ENCODE results near the gene HES3.
A peak's percentile ranks its signal among the peaks of the same experiment; 100 is the strongest.

Gene HES3

DNA sequence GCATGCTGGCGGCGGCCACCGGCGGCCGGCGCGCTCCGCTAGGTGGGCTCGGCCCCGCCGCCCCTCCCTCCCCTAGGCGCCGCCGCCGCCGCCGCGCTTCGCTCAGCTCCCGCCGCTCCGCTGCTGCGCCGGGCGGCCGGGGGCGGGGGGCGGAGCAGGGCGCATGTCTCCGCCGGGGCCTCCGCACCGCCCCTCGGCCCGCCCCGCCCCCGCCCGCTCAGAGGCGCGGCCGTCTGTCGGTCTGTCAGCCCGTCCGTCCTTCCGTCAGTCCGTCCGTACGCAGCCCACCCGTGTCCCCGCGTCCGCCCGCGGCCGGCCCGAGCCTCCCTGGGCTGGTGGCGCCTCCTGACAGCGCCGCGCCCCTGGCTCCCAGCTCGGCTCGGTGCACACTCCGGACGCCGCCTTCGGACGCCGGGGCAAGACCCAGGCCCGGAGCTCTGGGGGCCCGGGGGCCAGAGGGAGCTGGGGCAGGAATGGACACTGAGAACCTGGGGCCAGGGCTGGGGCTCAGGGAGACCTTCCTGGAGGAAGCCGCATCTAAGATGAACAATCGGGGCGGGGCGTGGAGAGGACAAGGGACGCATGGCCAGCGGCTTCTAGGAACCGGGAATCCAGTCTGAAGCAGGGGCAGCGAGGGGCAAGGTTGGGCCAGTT lies 17.1 kb downstream of the HES3 start, which contains the start of gene GPR153:
Gene GPR153, minus strand, starts transcription at position 138 of the 654 bp plus-strand sequence. CDS start 6,193 bp downstream, outside the sequence.
- DNase-seq = peak in 5 of 56 donors; percentile 13 to 25 (median 18)

DNA sequence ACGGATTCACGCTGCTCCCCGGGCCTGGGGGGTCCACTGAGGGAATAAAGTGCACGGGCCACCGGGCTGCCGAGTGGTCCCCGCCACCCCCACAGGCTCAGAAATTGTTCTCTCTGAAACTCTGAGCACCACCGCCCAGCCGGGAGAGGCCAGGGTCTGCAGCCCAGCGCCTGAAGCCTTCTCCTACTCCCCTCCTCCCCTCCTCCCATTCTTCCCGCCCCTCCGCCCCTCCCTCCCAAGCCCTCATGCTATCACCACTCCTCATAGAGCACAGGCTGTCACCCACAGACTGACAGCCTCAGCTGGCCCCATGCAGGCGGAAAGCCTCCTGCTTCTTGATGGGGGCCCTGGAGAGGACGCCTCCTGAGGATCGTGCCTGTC lies 17.6 kb downstream of the HES3 start:
- DNase-seq = no peak

DNA sequence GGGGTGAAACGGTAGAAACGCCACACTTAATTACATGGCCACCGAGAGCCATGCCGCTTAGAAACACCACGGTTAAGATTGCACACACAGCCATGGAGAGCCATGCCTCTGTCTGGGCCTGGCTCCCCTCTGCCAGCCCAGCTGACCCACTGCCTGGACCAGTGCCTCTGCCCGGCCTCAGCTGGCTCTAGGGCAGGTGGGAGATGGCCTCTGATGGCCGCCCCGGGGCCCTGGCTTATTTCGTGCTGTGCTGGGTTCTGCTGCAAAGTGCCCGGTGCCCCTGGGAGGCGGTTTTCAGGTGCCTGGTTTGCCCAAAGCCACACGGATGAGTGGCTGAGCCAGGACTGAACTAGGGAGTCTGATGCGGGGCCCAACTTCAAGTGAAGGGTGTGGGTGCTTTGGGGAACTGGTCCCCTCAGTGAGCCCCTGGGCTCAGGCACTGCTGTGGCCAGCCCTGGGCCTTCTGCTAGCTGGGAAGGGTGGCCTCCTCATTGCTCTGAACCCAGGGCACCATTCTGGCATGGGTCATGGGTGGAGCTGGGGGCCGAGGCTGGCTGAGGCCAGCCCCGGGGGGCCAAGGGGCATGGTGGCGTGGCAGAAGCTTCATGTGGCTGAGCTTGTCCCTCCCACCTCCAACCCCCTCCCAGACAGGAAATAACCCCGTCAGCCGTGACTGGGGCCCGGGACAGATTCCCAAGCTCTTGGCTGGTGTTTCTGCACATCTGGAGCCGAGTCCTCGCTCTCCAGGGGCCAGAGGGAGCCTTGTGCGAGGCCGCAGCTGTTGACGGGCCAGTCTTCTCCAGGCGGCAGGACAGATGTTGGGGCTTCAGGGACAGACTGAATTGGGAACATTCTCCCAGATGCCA lies 18.8 kb downstream of the HES3 start:
- peak in 3 of 56 donors; percentile 7 to 32 (median 7) for DNase-seq

DNA sequence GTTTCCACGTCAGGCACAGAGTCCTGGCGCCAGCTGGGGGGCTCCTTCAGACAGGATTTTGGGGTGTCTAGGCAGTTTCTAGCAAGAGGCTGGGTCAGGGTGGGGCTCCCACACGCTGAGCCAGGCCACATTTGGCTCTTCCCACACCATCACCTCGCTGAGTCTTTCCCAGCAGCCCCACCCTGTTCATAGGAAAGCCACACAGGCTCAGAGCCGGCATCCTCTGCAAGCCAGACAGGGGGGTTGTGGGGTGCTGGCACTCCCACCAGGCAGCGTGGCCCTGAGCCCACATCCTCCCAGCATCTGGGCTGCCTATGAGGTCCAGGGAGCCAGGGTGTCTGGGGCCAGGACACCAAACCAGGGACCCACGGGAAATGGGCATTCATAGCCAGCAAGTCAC lies 19.7 kb downstream of the HES3 start:
- no peak for DNase-seq

DNA sequence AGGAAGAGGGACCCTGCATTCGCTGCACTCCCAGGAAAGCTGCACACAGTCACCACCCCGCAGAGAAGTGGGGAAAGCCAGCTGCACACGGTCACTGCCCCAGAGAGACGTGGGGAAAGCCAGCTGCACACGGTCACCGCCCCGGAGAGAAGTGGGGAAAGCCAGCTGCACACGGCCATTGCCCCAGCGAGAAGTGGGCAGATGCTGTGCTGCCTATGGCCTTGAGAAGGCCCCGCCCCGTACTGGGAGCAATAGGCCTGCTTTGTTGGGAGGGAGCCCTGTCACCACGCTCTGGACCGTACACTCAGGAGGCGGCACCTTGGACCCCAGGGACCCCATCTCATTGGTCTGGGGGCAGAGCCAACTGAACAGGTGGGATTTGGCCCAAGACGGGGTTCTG lies 21.2 kb downstream of the HES3 start:
- DNase-seq = no peak

DNA sequence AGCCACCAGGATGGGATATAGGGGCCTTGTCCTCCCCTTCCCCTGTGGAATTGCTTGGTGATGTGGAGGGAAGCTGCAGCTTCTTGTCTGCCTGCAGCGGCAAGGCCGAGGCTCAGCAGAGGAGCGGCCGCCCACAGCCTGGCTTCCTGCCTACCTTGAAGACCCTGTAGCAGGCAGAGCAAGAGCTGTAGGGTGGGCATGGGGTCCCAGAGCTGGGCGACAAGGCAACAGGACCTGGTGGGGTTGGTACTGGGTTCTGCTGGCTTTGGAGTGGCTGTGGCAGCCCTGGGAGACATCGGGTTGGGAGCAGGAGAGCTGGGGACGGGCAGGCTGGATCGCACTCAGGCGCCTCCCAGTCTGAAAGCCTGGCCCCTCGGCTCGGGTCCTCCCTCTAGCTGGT lies 22.7 kb downstream of the HES3 start:
- DNase-seq = no peak

DNA sequence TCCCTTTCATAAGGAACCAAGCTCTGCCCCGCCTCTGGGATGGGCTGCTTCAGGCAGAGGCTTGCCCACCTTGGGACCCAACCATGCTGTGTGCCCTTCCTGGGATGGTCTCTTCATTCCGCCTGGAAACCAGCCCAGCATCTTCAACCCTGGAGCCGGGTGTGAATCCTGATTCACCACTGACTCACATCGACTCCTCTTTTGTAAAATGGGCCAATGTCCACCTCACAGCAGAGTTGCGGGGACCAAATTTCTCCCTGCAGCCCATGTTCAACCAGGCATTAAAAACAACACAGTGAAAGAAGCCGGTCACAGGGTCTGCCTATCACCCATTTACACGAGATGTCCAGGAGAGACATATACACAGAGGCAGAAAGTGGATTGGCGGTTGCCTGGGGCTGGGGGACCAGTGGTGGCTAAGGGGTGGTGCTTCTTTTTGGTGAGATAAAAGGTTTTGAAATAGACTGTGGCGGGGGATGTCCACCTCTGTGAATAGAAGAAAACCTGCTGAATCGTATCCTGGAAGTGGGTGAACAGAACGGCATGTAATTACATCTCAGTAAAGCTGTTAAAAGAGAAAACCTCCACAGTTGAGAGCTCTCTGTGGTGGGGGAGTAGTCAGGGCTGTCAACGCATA lies 23.8 kb downstream of the HES3 start:
- DNase-seq = no peak

DNA sequence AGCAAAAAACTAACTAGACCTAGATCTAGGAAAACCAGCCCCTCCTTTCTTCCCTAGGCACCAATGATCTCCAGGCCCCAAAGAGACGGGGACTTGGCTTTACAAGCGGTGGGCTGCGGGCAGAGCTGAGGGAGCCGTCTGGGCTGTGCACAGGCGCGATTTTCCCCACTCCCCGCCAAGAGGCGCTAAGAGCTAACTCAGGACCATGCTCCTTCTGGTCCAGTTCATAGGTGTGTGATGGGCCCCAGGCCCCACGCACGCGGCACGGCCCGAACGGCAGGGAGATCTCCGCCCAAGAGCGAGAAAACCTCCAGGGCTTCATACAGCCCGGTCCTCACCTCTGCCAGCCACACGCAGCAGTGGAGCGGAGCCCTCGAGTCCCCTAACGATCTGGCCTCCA lies 24.4 kb downstream of the HES3 start:
- DNase-seq = no peak

DNA sequence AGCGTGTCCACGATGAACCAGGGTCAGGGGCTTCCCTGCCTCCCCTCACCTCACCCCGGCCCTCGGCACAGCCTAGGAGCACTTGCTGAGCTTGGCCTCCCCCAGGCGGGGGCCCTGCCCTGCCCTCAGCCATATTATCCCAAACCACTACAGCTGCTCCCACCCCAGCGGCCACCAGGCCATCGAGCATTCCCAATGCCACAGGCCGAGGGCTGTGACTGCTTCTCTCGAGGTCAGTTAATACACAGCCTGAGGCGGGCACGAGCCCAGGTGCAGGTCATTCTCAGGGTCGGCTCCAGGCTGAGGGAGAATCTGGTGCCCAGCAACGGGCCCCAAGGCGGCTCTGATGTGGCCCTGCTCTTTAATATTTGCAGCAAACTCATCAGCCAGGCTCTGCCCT lies 25.3 kb downstream of the HES3 start:
- DNase-seq = no peak

DNA sequence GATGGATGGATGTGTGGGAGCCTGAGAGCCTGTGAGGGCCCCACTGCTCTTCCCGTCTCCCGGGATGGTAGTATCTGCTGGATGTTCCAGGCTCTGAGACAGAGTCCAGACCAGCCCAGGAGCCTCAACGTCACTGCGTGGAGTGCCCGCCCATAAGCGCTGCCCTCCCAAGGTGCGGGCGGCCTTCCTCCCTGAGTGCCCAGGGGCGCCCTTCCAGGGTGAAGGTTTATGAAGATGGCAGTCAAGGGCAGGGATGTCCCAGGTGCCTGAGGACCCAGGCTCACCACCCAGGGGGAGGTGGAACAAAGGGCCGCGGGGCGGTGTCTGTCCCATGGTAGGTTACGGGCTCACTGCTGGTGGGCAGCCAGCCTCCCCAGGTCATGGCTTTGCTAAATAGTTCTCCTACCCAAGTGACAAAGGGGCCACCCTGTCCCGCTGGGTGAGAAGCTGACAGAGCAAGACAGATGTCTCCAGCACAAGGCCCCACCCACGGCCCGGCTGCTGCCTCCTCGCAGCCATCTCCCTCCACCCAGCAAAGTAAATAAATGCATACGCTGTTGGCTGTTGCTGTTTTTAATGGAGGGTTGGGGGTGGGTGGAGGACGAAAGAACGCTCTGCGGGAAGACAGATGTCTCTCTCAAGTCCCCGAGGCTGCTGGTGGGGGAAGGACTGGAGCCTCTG lies 25.9 kb downstream of the HES3 start:
- DNase-seq = no peak

DNA sequence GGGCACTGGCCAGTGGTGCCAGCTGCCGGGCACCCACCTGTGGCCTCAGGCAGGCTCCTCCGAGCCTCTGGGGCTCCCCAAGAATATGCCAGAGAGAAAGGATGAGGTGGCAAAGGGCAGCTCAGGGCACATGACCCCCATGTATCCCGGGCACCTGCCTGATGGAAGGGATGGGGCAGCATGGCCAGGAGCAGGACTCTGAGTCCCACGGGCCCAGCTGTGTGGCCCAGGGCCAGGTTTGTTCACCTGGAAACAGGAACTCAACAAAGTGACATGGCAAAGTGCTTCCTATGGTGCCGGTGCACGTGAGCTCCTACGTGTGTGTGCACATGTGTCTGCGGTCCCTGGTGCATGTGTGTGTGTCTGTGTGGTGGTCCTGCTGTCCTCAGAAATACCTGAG lies 26.4 kb downstream of the HES3 start:
- DNase-seq = no peak

DNA sequence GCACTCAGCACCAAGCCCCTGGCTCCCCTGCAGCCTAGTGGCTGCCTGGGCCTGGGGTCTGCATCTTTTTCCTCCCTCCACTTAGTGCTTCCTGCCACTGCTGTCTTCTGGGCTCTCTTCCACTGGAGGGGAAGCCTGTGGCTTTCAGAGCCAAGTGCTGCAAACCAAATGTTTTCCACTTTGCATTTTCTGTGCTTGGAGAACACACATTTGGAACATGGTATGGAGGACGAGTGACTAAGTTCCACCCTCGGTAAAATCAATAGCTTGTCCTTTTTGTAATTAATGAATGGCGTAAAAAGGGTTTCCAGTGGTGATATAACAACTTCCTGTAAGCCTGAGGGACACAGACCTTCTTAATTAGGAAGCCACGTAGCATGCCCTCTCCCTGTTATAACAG lies 27.0 kb downstream of the HES3 start:
- DNase-seq = no peak

DNA sequence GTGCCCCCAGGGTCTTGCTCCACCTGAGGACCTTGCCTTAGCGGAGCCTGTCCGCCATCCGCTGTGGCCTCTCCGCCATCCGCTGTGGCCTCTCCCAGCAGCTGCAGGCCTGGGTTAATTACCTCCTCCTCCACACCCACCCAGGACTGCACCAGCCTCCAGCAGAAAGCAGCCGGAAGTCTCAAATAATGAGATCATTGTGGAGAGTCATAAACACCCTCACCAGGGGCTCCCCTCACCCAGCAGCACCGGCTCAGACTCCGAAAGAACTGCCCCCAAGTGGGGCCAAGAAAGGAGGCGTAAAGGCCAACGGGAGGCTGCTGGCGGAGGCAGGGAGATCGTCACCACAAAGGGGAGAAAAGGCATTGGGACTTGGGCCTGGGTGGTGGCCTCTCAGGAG lies 27.6 kb downstream of the HES3 start:
- DNase-seq = no peak

DNA sequence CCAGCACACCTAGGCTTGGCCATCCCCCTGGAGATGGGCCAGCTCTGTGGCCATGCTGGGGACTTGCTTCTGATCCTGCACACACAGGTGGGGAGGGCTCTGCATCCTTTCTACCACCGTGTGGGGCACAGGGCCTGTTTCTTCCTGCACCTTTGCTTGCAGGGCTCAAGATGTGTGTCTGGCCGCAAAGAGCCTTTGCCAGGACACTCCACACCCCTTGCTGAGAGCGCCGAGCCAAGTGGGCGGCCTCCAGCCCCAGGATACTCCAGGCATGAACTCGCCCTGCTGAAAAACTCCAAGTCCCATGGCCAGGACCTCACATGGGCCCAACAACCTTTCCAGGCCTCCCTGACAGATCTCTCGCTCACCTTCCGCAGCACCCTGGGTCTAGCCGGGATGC lies 28.5 kb downstream of the HES3 start:
- no peak for DNase-seq

DNA sequence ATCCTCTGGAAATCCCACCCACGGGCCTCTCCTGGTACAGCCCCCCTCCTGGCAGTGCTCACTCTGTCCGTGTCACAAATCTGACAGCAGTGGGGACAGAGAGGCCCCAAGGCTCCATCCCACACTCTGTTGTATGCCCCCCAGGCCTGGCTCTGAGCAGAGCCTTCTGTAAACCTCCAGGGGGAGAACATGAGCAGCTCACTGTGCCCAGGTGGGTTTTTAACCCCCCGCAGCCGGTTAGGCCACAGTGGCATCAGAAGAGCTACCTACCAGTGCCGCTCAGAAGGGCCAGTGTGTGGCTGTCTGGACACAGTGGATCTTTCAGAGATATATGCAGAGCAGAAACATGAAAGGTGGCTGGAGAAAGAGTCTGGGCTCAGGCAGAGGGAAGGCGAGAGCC lies 28.9 kb downstream of the HES3 start:
- DNase-seq = no peak

DNA sequence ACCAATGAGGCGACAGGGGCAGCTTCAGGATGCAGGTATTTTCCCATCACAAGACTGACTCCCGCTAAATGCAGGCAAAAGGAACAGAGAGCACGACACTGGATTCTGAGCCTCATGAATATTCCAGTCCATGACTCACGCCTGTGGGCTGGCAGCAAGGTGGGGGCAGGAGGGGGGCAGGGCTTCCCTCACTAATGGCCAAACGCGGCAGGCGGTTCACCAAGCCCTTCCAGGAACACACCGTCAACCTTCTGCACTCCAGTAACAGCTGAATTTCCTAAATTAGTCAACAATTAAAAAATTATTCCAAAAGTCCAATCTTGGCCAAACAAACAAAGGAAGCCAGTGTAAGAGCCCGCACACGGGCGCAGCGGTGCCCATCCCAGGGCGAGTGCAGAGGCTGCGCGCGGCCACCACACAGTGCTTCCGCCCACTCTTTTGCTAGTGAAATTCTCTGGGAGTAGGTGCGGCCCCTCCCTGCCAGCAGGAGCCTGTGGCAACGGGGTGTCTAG lies 29.5 kb downstream of the HES3 start:
- peak in 50 of 56 donors; percentile 3 to 82 (median 44) for DNase-seq

DNA sequence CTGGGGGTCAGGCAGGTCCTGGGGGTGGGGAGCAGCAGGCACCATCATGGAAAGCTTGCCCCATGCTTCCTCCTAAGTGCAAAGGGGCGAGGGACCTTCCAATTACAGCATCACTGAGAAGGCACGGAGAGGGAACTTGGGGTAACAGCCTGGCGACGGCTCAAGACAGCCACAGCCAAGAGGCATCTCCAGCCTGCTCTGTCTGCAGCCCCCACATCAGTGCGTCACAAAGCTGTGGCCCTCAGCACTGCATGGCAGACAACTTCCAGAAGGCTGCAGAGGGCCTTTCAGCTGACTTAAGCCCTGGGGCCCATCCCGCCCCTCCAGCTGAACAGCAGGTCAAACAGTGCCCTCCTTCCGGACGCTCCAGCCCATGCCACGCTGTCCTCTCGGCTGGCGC lies 30.1 kb downstream of the HES3 start:
- no peak for DNase-seq

DNA sequence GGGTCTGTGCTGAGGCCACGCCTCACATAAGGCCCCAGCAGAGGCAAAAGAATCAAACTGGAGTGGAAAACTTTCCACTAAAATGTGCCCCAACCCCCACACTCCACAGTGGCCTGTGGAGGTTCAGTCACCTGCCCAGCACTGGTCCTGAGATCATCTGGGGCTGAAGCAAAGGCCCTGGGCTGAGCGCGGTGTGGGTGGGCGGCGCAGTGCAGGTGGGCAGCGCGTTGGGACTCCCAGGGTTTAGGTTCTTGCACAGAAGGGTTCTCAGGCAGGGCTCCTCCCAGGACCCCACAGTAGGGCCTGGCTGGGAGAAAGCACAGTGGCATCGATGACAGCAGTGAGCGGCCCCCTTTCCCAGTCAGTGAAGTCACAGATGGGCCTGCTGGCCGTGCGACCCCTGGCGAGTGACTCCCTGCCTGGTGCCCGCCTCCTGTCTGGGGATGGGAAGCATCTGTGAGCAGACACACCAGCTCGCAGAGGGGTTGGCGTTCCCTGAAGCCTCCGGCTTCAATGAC lies 30.7 kb downstream of the HES3 start:
- no peak for DNase-seq

DNA sequence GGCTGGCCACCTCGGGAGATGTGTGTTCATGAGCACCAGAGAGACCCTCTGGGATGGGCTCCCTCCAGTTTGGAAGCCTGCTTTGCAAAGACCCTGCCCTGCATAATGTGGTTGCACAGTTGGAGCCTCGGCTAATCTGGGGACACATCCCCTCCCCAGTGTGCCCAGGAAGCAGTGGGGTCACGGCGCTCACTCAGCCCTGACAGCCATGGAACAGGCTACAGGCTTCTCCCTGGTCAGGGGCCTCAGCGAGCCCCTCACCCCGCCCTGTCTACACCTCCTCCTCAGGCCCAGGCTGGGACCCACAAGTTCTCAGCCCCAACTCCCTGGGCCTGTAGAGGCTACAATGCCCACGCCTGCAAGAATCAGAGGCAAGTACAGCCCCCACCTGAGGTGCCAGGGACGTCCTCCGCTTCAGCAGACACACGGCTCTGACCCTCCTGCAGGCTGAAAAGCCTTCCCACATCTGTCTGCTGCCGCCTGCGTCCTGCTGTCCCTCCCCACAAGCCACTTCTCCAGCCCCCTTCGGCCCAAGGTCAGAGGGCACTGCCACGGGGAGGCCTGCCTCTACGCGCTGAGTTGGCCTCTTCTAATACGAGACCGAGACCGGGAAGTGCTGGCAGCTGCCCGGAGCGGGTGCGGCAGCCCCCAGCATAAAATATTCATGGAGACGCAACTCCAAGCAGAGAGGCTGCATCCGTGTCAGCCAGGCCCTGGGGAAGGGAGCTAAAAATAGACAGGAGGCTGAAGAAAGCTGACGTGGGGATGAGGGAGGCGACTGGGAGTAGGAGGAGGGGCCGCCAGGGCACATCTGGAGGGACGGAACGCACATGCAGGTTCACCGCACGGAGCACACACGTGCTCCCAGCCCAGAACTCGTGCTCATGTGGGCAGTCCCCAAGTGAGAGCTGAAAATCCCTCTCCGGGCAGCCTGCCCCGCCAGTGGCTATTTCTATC lies 32.1 kb downstream of the HES3 start:
- peak in 18 of 56 donors; percentile 8 to 55 (median 21) for DNase-seq
